ENCODE results near the gene TMEM101.
A peak's percentile ranks its signal among the peaks of the same experiment; 100 is the strongest.
"Not testable (repeated sequence)": the region's sequence is repeated elsewhere in the genome, so short reads cannot be mapped to it uniquely, and the experiment has no call there.

The TMEM101 gene

GRCh38 chr17:43999024-43999423 is 15.7 kb downstream of the TMEM101 start:
- no peak for DNase-seq

- peak; percentile 71 for DNase-seq
These were observed 16.2 kb downstream of the TMEM101 start for GRCh38 chr17:43998552-43998951.

- not testable (repeated sequence) for DNase-seq
These were observed 17.6 kb downstream of the TMEM101 start for GRCh38 chr17:43997180-43997579.

DNA sequence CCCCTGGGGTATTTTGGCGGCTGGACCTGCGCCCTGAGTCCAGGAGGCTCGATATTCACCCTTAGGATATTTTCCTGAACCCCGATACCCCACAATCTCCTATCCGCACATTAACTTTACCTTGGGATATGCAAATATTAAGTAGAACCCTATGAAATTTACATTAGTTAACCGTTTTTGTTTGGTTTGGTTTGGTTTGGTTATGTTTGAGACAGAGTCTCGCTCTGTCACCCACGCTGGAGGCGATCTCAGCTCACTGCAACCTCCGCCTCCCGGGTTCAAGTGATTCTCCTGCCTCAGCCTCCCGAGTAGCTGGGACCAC is 19.7 kb downstream of the TMEM101 start:
- DNase-seq, result no peak

GRCh38 chr17:43994272-43995149 is 20.3 kb downstream of the TMEM101 start:
- DNase-seq, result peak; percentile 63

DNA sequence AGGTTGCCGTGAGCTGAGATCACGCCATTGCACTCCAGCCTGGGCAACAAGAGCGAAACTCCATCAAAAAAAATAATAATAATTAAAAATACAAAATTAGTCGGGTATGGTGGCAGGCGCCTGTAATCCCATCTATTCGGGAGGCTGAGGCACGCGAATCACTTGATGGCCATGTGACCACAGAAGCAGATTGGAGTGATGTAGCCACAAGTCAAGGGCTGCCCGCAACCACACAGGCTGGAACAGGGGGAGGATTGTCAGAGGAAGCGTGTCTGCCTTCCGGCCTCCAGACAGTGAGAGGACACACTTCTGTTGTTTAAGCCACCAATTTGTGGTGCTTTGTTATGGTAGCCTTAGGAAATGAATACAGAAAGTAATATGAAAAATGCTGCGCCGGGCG is 22.1 kb downstream of the TMEM101 start:
- DNase-seq, result no peak

GRCh38 chr17:43988301-43988700 is 26.5 kb downstream of the TMEM101 start:
- no peak for DNase-seq

- no peak for DNase-seq
These were observed 27.4 kb downstream of the TMEM101 start for GRCh38 chr17:43987131-43988021.

DNA sequence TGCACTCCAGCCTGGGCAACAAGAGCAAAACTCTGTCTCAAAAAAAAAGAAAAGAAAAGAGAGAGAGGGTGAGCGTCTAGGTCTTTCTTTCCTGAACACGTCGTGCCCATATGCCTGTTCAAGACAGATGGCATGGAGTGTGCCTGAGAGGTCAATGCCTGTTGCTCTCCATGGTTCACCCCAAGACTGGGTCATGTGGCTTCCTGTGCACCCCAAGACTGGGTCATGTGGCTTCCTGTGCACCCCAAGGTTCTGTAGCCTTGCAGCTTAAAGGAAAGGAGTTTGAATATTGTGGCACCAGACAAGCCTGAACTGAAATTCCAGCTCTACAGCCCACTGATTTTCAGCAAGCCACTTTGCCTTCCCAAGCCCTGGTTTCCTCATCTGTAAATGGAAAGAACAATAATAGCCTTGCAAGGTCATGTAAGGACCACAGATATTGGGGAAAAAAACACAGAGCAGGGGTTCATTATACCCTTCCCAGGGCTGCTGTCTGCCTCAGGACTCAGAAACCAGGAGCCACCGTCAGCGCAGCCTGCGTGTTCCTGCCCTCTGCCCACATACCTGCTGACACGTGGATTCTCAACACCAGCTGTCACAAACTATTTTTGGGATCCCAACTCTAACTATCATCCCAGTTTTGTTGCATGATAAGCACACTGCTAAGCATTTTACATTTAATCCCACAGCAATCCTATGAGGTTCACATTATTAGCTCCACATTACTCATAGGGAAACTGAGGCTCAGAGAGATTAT is 28.4 kb downstream of the TMEM101 start:
- DNase-seq, result no peak

DNA sequence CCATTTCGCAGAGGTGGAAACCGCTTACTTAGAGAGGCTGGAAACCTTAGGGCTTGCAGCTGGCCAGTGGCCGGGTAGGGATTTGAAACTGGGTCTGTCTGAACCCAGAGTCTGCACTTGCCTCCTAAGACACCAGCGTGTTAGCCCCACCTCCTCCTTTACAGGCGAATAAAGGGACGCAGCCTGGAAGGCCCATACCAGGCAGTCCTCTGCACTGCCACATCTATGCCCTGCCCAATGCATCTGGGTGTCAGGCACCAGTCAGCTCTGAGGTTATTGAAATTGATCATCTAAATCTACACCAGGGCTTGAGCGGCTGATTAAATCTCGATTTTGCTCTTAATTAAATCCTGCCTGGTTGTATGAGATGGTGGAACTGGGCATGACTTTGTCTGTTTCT is 30.2 kb downstream of the TMEM101 start:
- DNase-seq, result no peak

- no peak for DNase-seq
These were observed 31.0 kb downstream of the TMEM101 start for GRCh38 chr17:43983515-43984411.

- no peak for DNase-seq
These were observed 31.6 kb downstream of the TMEM101 start for GRCh38 chr17:43983196-43983514.

GRCh38 chr17:43982171-43982570 is 32.6 kb downstream of the TMEM101 start:
- DNase-seq, result no peak

GRCh38 chr17:43979671-43980070 is 35.1 kb downstream of the TMEM101 start:
- DNase-seq, result no peak

- DNase-seq, result peak; percentile 39
These were observed 35.8 kb downstream of the TMEM101 start for GRCh38 chr17:43979011-43979410.

- no peak for DNase-seq
These were observed 36.7 kb downstream of the TMEM101 start for GRCh38 chr17:43978078-43978477.

- no peak for DNase-seq
These were observed 37.6 kb downstream of the TMEM101 start for GRCh38 chr17:43976963-43977837.

DNA sequence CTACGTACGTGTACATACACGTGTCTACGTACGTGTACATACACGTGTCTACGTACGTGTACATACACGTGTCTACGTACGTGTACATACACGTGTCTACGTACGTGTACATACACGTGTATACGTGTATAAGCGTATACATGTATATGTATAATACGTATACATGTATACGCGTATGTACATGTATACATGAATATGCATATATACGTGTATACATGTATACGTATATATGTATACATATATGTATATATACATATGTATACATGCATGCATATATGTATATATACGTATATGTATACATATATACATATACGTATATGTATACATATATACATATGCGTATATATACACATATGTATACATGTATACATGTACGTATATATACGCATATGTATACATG is 38.9 kb downstream of the TMEM101 start:
- DNase-seq, result no peak

GRCh38 chr17:43974382-43975266 is 40.1 kb downstream of the TMEM101 start:
- no peak for DNase-seq
